ENCODE measurements around the gene FRA10AC1. TPM values are rescaled to one million over a fixed set of nuclear protein-coding genes. Genes with fewer than 3 reads are reported as not detected.

FRA10AC1 gene
- total RNA-seq, 4 donors from 2014 or later = 14.1 to 25.5 (median 16.1) TPM

DNA sequence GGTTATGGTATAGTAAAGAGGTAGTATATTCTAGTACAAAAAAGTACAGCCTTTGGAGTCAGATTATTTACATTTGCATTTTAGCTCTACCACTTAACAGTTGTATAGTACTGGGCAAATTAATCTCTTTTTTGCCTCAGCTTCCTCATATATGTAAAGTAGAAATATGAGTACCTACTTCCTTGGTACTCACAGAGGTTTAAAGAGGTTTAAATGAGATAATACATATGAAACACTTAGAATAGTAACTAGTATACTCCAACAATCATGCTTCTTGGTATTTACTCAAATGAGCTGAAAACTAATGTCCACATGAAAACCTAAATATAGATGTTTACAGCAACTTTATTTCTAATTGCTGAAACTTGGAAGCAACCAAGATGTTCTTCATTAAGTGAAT, 14.7 kb downstream of the FRA10AC1 start:
- TF ChIP-seq, protein P1, sequence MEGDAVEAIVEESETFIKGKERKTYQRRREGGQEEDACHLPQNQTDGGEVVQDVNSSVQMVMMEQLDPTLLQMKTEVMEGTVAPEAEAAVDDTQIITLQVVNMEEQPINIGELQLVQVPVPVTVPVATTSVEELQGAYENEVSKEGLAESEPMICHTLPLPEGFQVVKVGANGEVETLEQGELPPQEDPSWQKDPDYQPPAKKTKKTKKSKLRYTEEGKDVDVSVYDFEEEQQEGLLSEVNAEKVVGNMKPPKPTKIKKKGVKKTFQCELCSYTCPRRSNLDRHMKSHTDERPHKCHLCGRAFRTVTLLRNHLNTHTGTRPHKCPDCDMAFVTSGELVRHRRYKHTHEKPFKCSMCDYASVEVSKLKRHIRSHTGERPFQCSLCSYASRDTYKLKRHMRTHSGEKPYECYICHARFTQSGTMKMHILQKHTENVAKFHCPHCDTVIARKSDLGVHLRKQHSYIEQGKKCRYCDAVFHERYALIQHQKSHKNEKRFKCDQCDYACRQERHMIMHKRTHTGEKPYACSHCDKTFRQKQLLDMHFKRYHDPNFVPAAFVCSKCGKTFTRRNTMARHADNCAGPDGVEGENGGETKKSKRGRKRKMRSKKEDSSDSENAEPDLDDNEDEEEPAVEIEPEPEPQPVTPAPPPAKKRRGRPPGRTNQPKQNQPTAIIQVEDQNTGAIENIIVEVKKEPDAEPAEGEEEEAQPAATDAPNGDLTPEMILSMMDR (IDR thresholded peaks at IDR 0.05) = no peak
- TF ChIP-seq EP300 (IDR thresholded peaks at IDR 0.05) (no peak), POLR2A (IDR thresholded peaks at IDR 0.05) (no peak)
- Histone ChIP-seq H3K27ac (no peak overlapping the region), H3K4me1 (no peaks in the 10 kb centered on the region), H3K36me3 (peaks cover 0 to 55% (median 12%) of the 10 kb centered on the region in 3 donors), H3K9me3 (no peaks in the 10 kb centered on the region), H3K27me3 (no peaks in the 10 kb centered on the region), H3K4me3 (no peak overlapping the region)
- DNase-seq (ENCODE audit: low spot score in 2 of 2) = no peak

- H3K36me3 ChIP-seq = peaks cover 0 to 54% (median 12%) of the 10 kb centered on the region in 3 donors
- no peak for TF ChIP-seq EP300 (IDR thresholded peaks at IDR 0.05)
- TF ChIP-seq POLR2A (IDR thresholded peaks at IDR 0.05) = no peak
- TF ChIP-seq, protein P1 (IDR thresholded peaks at IDR 0.05) = peak in 3 of 5 experiments; percentile 14 to 56 (median 35)
- WGBS, 2 donors = 61 to 62% methylated on average over 4 of the region's 4 CpGs
Observed at GRCh38 chr10:93680412-93681047, 21.9 kb downstream of the FRA10AC1 start.

GRCh38 chr10:93678805-93679587, 23.4 kb downstream of the FRA10AC1 start:
- Histone ChIP-seq H3K4me1 (no peaks in the 10 kb centered on the region), H3K36me3 (peaks cover 0 to 59% (median 7%) of the 10 kb centered on the region in 3 donors), H3K27ac (no peak overlapping the region), H3K4me3 (no peak overlapping the region), H3K27me3 (no peaks in the 10 kb centered on the region), H3K9me3 (no peaks in the 10 kb centered on the region)
- no peak for DNase-seq (ENCODE audit: low spot score in 2 of 2)
- 81 to 86% methylated on average over 3 of the region's 3 CpGs for WGBS, 2 donors
- TF ChIP-seq, protein P1 (IDR thresholded peaks at IDR 0.05) = no peak
- no peak for TF ChIP-seq EP300 (IDR thresholded peaks at IDR 0.05)
- TF ChIP-seq POLR2A (IDR thresholded peaks at IDR 0.05) = no peak

More at GRCh38 chr10:93680412-93681047, 21.9 kb downstream of the FRA10AC1 start:
- no peaks in the 10 kb centered on the region for H3K27me3 ChIP-seq
- no peaks in the 10 kb centered on the region for H3K4me1 ChIP-seq
- H3K9me3 ChIP-seq = no peaks in the 10 kb centered on the region
- no peak overlapping the region for H3K4me3 ChIP-seq
- DNase-seq (ENCODE audit: low spot score in 2 of 2) = no peak
- no peak overlapping the region for H3K27ac ChIP-seq

GRCh38 chr10:93678386-93678785, 24.0 kb downstream of the FRA10AC1 start:
- TF ChIP-seq, protein P1 (IDR thresholded peaks at IDR 0.05) = no peak
- no peak for TF ChIP-seq EP300 (IDR thresholded peaks at IDR 0.05)
- no peak for TF ChIP-seq POLR2A (IDR thresholded peaks at IDR 0.05)
- 84 to 86% methylated on average over 4 of the region's 4 CpGs for WGBS, 2 donors
- no peak overlapping the region for H3K4me3 ChIP-seq

GRCh38 chr10:93673791-93674190, 28.6 kb downstream of the FRA10AC1 start:
- H3K36me3 ChIP-seq = peaks cover 0 to 74% (median 0%) of the 10 kb centered on the region in 3 donors
- no peak overlapping the region for H3K4me3 ChIP-seq
- H3K27ac ChIP-seq = no peak overlapping the region
- no peaks in the 10 kb centered on the region for H3K4me1 ChIP-seq
- no peak for DNase-seq (ENCODE audit: low spot score in 2 of 2)
- TF ChIP-seq EP300 (IDR thresholded peaks at IDR 0.05) (no peak), POLR2A (IDR thresholded peaks at IDR 0.05) (no peak)
- TF ChIP-seq, protein P1 (IDR thresholded peaks at IDR 0.05) = no peak
- H3K9me3 ChIP-seq = no peaks in the 10 kb centered on the region
- 95% methylated on average over 2 of the region's 2 CpGs for WGBS, 2 donors
- H3K27me3 ChIP-seq = no peaks in the 10 kb centered on the region

More at GRCh38 chr10:93678386-93678785, 24.0 kb downstream of the FRA10AC1 start:
- DNase-seq (ENCODE audit: low spot score in 2 of 2) = no peak
- Histone ChIP-seq H3K9me3 (no peaks in the 10 kb centered on the region), H3K27ac (no peak overlapping the region), H3K27me3 (no peaks in the 10 kb centered on the region), H3K4me1 (no peaks in the 10 kb centered on the region), H3K36me3 (peaks cover 0 to 62% (median 6%) of the 10 kb centered on the region in 3 donors)

Measured in tibial nerve (tissue), 4 donors.